K562 (cell line): ENCODE results near the gene ACTR3. TPM values are rescaled to one million over a fixed set of nuclear protein-coding genes. Genes with fewer than 3 reads are reported as not detected.

ENCODE experiments used
- ATAC-seq: fragments of 200-7000 bp; cut with Tn5 transposase; 3 replicates; pipeline ENCODE4 v1.9.1; 2020; ENCODE audit warnings: moderate library complexity
- BruUV-seq: library from RNA; stranded (reverse); fragments of 400-500 nt; replicated peaks from 2 replicates; lab custom pipeline; 2021; lab: Mats Ljungman, UMichigan
- CTCF ChIA-PET: fragments of 300-600 bp; formaldehyde crosslinking; extraction: SDS; loops from one replicate; lab custom pipeline; 2021; ENCODE audit warnings: low intra/inter-chr PET ratio; lab: Yijun Ruan, JAX
- POLR2A ChIA-PET: fragments of 300-600, 350-650 bp; sonication (Branson Sonifier 250); formaldehyde crosslinking; extraction: SDS; loops from one replicate; lab custom pipeline; 2021; ENCODE audit warnings: antibody characterized with exemption, inconsistent platforms; lab: Yijun Ruan, JAX
- DNase-seq, 4 experiments: peaks; one replicate each; pipeline versions ENCODE4 v3.0.0 to v3.0.0-alpha.2; 2011 to 2018; ENCODE audit warnings: low spot score in 3 of 4, mixed read lengths in 3 of 4; ENCODE audit errors: extremely low read depth in 1 of 4
- FAIRE-seq: peaks from 2 replicates; lab custom pipeline; 2011; peaks lifted over from hg19 to GRCh38; lab: Jason Lieb, UNC
- H2AFZ ChIP-seq: 2 replicates; pipeline ENCODE4 v1.6.0; 2011; ENCODE audit warnings: low read depth, low read length, control low read depth, inconsistent platforms
- H3K27ac ChIP-seq: fragments of 200-600 bp; 3 replicates; pipeline ENCODE4 v1.8.0; 2011; ENCODE audit warnings: low read depth, mild to moderate bottlenecking, control low read depth, inconsistent platforms, low read length, moderate library complexity, mixed read lengths; ENCODE audit errors: extremely low read depth
- H3K27me3 ChIP-seq, 2 experiments: fragments of 300-600 bp in 1 of 2; 2 replicates in 1 of 2; 3 replicates in 1 of 2; pipeline versions ENCODE4 v1.6.0 to v1.8.0; 2011; ENCODE audit warnings: inconsistent platforms in 2 of 2, low read length in 2 of 2, mild to moderate bottlenecking in 1 of 2, mixed read lengths in 1 of 2, moderate library complexity in 1 of 2; ENCODE audit not compliant: control insufficient read depth in 2 of 2, insufficient read depth in 2 of 2
- H3K36me3 ChIP-seq: fragments of 300-600 bp; 3 replicates; pipeline ENCODE4 v1.8.0; 2011; ENCODE audit warnings: mild to moderate bottlenecking, low read length, inconsistent platforms; ENCODE audit not compliant: control insufficient read depth, insufficient read depth
- H3K4me1 ChIP-seq, 2 experiments: fragments of 200-600 bp in 1 of 2; replicated peaks in 1 of 2; 2 replicates in 1 of 2; 3 replicates in 1 of 2; pipeline versions ENCODE4 v1.5.1 to v1.8.0; 2011; ENCODE audit warnings: inconsistent platforms in 2 of 2, low read length in 2 of 2, mild to moderate bottlenecking in 1 of 2, mixed read lengths in 1 of 2, moderate library complexity in 1 of 2; ENCODE audit not compliant: control insufficient read depth in 2 of 2, insufficient read depth in 2 of 2
- H3K4me2 ChIP-seq: 2 replicates; pipeline ENCODE4 v1.6.1; 2011; ENCODE audit warnings: low read length, control low read depth, inconsistent platforms, mixed read lengths; ENCODE audit not compliant: insufficient read depth
- H3K4me3 ChIP-seq: fragments of 200-600 bp; sonication (generic), shearing (Covaris generic); 2 replicates; pipeline ENCODE4 v1.5.1; 2016; ENCODE audit warnings: control low read depth, inconsistent platforms
- H3K79me2 ChIP-seq: fragments of 200-600 bp; 3 replicates; pipeline ENCODE4 v1.8.0; 2011; ENCODE audit warnings: low read length, inconsistent platforms; ENCODE audit not compliant: control insufficient read depth, insufficient read depth
- H3K9ac ChIP-seq, 2 experiments: 2 replicates each; pipeline versions ENCODE4 v1.6.0 to v1.6.1; 2011; ENCODE audit warnings: low read depth in 2 of 2, low read length in 2 of 2, control low read depth in 1 of 2, inconsistent platforms in 1 of 2, mild to moderate bottlenecking in 1 of 2, mixed read lengths in 1 of 2; ENCODE audit not compliant: insufficient read depth in 1 of 2
- H3K9me1 ChIP-seq: one replicate; pipeline ENCODE4 v1.6.0; 2011; ENCODE audit warnings: inconsistent platforms, mild to moderate bottlenecking, low read length, moderate library complexity; ENCODE audit not compliant: control insufficient read depth, insufficient read depth
- H3K9me3 ChIP-seq: replicated peaks from 2 replicates; pipeline ENCODE4 v1.5.1; 2011; ENCODE audit warnings: low read depth, low read length, inconsistent platforms; ENCODE audit not compliant: control insufficient read depth, insufficient read depth
- H4K20me1 ChIP-seq: replicated peaks from 2 replicates; pipeline ENCODE4 v1.6.1; 2011; ENCODE audit warnings: low read length, inconsistent platforms, mixed read lengths; ENCODE audit not compliant: control insufficient read depth, insufficient read depth
- CHD2 ChIP-seq: IDR thresholded peaks from 2 replicates; pipeline ENCODE4 v1.6.1; 2011; ENCODE audit warnings: low read depth, low read length
- HCFC1 ChIP-seq: IDR thresholded peaks from 2 replicates; pipeline ENCODE4 v1.6.1; 2012; ENCODE audit warnings: low read depth, low read length, improper control_type of control experiment
- ZBTB7A ChIP-seq: IDR thresholded peaks from 2 replicates; pipeline ENCODE4 v1.6.1; 2011; ENCODE audit warnings: low read depth, mild to moderate bottlenecking, low read length, moderate library complexity, borderline replicate concordance; ENCODE audit not compliant: control insufficient read depth
- ZKSCAN8 ChIP-seq: fragments of 200-800 bp; sonication (Bioruptor generic); IDR thresholded peaks from 2 replicates; pipeline ENCODE4 v1.6.1; 2016; ENCODE audit warnings: missing genetic modification characterization, missing compliant biosample characterization
- ZNF436 ChIP-seq: fragments of 250-450, 450-650 bp; sonication (Bioruptor Pico); formaldehyde crosslinking; IDR thresholded peaks from 2 replicates; pipeline ENCODE4 v1.7.0; 2020; ENCODE audit warnings: mild to moderate bottlenecking
- WGBS: fragments of 100-300 bp; shearing (Covaris generic); methylation state at CpG from one replicate; pipeline ENCODE4 v1.1.6; 2016; ENCODE audit warnings: low coverage, mixed read lengths; ENCODE audit not compliant: insufficient coverage; ENCODE audit errors: missing lambda C conversion rate; 5-methylcytosine and 5-hydroxymethylcytosine counted together
- in situ Hi-C: fragments of 300-500 bp; cut with MboI; formaldehyde crosslinking; loops from 4 replicates; pipeline ENCODE4 v1.15.0; 2018; ENCODE audit warnings: inconsistent platforms, mixed read lengths
- intact Hi-C: fragments of 100-400 bp; cut with micrococcal nuclease; formaldehyde crosslinking; loops from 2 replicates; pipeline ENCODE4 v1.14.2; 2022
- polyA plus RNA-seq, 8 experiments: library from polyadenylated mRNA; depleted of rRNA in 4 of 8; stranded (reverse) in 5 of 8; unstranded in 3 of 8; fragments of >200 nt; fragmentation: Nextera tagmentation in 2 of 8; fragmentation: Illumina TruSeq in 1 of 8; extraction: Ambion mirVana in 2 of 8; extraction: Trizol in 1 of 8; gene quantifications; 2 replicates each; pipeline versions ENCODE4 v1.2.1 to v1.2.3, GENCODE V29; 2011 to 2014; ENCODE audit warnings: inconsistent platforms in 1 of 8, missing spikeins in 1 of 8
- total RNA-seq, 7 experiments: library from RNA; depleted of rRNA in 6 of 7; stranded (reverse); fragments of >200 nt in 6 of 7; fragmentation: Illumina TruSeq in 2 of 7; extraction: Trizol in 2 of 7; gene quantifications; 2 replicates each; pipeline versions ENCODE4 v1.2.1 to v1.2.3, GENCODE V29; 2011 to 2021; ENCODE audit warnings: low replicate concordance in 1 of 7
- TF ChIP-seq, protein P1 (sequence below), 2 experiments: fragments of 450-650 bp; conservative IDR thresholded peaks; 2 replicates each; pipeline ENCODE4 v1.6.1; 2017; ENCODE audit warnings: mild to moderate bottlenecking in 2 of 2, moderate library complexity in 2 of 2

ACTR3 gene
- total and polyA plus RNA-seq, 9 of the 15 experiments (the other 6 are each of a cell fraction or from before 2014, with no cell fraction given) = 49.0 to 354 (median 249) TPM

DNA sequence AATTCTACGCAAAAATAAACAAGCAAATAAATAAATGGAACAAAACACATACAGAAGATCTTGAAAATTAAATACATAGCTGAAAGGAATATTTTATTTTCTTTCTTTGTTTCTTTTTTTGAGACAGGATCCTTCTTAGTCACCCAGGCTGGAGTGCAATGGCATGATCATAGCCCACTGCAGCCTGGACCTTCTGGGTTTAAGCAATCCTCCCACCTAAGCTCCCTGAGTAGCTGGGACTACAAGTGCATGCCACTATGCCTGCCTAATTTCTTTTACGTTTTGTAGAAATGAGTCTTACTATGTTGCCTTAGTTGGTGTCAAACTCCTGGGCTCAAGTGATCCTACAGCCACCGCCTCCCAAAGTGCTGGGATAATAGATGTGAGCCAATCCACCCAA, 44.6 kb upstream of the ACTR3 start:
- ChIA-PET POLR2A (no interaction called here), CTCF (no interaction called here)
- 34% methylated on average over 3 of the region's 3 CpGs for WGBS
- H3K36me3 ChIP-seq = no peaks in the 10 kb centered on the region
- intact Hi-C loops = no loop called here
- in situ Hi-C loops = no loop called here
- H2AFZ ChIP-seq = no peak overlapping the region
- H4K20me1 ChIP-seq = no peaks in the 10 kb centered on the region
- no peaks in the 10 kb centered on the region for H3K27me3 ChIP-seq
- no peak overlapping the region for H3K9ac ChIP-seq
- peaks cover 0 to 13% of the 10 kb centered on the region in 2 experiments; a peak in 2 of 5 replicates for H3K4me1 ChIP-seq
- TF ChIP-seq ZNF436 (CRISPR knock-in tag) (no peak), ZBTB7A (no peak), HCFC1 (no peak), CHD2 (no peak), ZKSCAN8 (no peak)
- TF ChIP-seq, protein P1, sequence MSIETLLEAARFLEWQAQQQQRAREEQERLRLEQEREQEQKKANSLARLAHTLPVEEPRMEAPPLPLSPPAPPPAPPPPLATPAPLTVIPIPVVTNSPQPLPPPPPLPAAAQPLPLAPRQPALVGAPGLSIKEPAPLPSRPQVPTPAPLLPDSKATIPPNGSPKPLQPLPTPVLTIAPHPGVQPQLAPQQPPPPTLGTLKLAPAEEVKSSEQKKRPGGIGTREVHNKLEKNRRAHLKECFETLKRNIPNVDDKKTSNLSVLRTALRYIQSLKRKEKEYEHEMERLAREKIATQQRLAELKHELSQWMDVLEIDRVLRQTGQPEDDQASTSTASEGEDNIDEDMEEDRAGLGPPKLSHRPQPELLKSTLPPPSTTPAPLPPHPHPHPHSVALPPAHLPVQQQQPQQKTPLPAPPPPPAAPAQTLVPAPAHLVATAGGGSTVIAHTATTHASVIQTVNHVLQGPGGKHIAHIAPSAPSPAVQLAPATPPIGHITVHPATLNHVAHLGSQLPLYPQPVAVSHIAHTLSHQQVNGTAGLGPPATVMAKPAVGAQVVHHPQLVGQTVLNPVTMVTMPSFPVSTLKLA (conservative IDR thresholded peaks at IDR 0.05) = no peak
- no TSS peak for BruUV-seq
- H3K9me3 ChIP-seq = peaks cover 2% of the 10 kb centered on the region
- H3K4me3 ChIP-seq = no peak overlapping the region
- H3K79me2 ChIP-seq = no peaks in the 10 kb centered on the region
- H3K27ac ChIP-seq = no peak overlapping the region
- H3K9me1 ChIP-seq = no peaks in the 10 kb centered on the region
- H3K4me2 ChIP-seq = no peak overlapping the region
- FAIRE-seq (no peak), ATAC-seq (no peak), DNase-seq (no peak)
